T-helper 22 cell (primary cell): ENCODE results near the gene IMMT.

ENCODE experiments used
- DNase-seq: peaks from one replicate; pipeline ENCODE4 v3.0.0-alpha.2; 2020; ENCODE audit warnings: low read depth

The IMMT gene

GRCh38 chr2:86140969-86141392, 54.3 kb downstream of the IMMT start:
- DNase-seq = no peak

GRCh38 chr2:86139981-86140380, 55.3 kb downstream of the IMMT start:
- DNase-seq = no peak

GRCh38 chr2:86138736-86139625, 56.3 kb downstream of the IMMT start:
- DNase-seq = no peak

GRCh38 chr2:86136141-86136540, 59.1 kb downstream of the IMMT start:
- DNase-seq = no peak

GRCh38 chr2:86135653-86136052, 59.6 kb downstream of the IMMT start:
- DNase-seq = no peak

GRCh38 chr2:86134709-86135108, 60.6 kb downstream of the IMMT start:
- no peak for DNase-seq

- DNase-seq = no peak
Measured at GRCh38 chr2:86124683-86125082, 70.6 kb downstream of the IMMT start.

- no peak for DNase-seq
Measured at GRCh38 chr2:86123328-86123925, 71.8 kb downstream of the IMMT start.

- DNase-seq = no peak
Measured at GRCh38 chr2:86118130-86118529, 77.1 kb downstream of the IMMT start.

- DNase-seq = no peak
Measured at GRCh38 chr2:86107031-86107430, 88.2 kb downstream of the IMMT start.

- DNase-seq = peak; percentile 89
Measured at GRCh38 chr2:86105969-86106945, 89.0 kb downstream of the IMMT start, which contains the start of gene PTCD3. Gene PTCD3, plus strand, starts transcription at chr2:86106235. Its CDS starts 13 bp downstream, at chr2:86106248.

- DNase-seq = peak; percentile 72
Measured at GRCh38 chr2:86105252-86105968, 89.9 kb downstream of the IMMT start, which contains the start of gene POLR1A. Gene POLR1A, minus strand, starts transcription at chr2:86105886. Its CDS starts 110 bp downstream, at chr2:86105776.

GRCh38 chr2:86102157-86102556, 93.1 kb downstream of the IMMT start:
- no peak for DNase-seq

- DNase-seq = no peak
Measured at GRCh38 chr2:86097913-86098312, 97.3 kb downstream of the IMMT start.

- no peak for DNase-seq
Measured at GRCh38 chr2:86097114-86097896, 98.0 kb downstream of the IMMT start.

- DNase-seq = no peak
Measured at GRCh38 chr2:86094229-86094628, 101.0 kb downstream of the IMMT start.
